ENCODE data around the gene ENGASE. TPM values are rescaled to one million over a fixed set of nuclear protein-coding genes. Genes with fewer than 3 reads are reported as not detected.

The ENGASE gene
- total and polyA plus RNA-seq, 2 donors (not counting 1 experiment from before 2014, with no cell fraction given) = 92.1 to 122 TPM

DNA sequence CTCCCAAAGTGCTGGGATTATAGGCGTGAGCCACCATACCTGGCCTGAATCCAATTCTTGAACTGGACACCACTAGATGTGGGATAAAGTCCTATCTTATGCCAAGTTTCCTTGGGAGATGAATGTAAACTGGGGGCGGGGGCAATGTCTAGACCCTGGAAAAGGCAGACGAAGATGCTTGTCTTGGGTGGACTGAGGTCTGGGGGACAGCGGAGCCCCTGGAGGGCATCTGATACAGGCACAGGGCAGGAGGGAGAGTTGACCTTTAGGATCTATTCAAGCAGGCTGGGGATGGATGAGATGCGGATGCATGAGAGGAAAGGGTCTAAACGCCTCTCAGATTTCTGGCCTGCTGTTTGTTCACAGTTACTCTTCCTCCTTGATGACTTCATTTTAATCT is 38.9 kb upstream of the ENGASE start:
- Histone ChIP-seq H3K36me3 (replicated peaks in 1 of 2; ENCODE audit: control extremely low read depth in 1 of 2, control insufficient read depth in 1 of 2, extremely low read depth in 1 of 2, insufficient read depth in 2 of 2, low read length in 1 of 2) (no peaks in the 10 kb centered on the region), H3K27ac (ENCODE audit: low read length in 2 of 2) (no peak overlapping the region), H2AFZ (ENCODE audit: insufficient read depth, low read depth, low read length, poor library complexity, severe bottlenecking) (no peak overlapping the region), H4K20me1 (ENCODE audit: control insufficient read depth, insufficient read depth, low read length, poor library complexity, severe bottlenecking) (no peaks in the 10 kb centered on the region), H3K4me2 (replicated peaks; ENCODE audit: low read depth, low read length, poor library complexity, severe bottlenecking) (no peak overlapping the region), H3K9me3 (ENCODE audit: control extremely low read depth in 1 of 3, control insufficient read depth in 2 of 3, insufficient read depth in 1 of 3, low read length in 2 of 3) (no peaks in the 10 kb centered on the region), H3K4me3 (ENCODE audit: control extremely low read depth in 1 of 5, extremely low read depth in 1 of 5, insufficient read depth in 1 of 5, low read depth in 2 of 5, low read length in 4 of 5) (no peak overlapping the region), H3K9ac (ENCODE audit: low read length) (no peak overlapping the region), H3K79me2 (ENCODE audit: control insufficient read depth, insufficient read depth, low read length) (no peaks in the 10 kb centered on the region), H3K27me3 (replicated peaks in 1 of 4; ENCODE audit: control extremely low read depth in 1 of 4, control insufficient read depth in 3 of 4, insufficient read depth in 4 of 4, low read length in 3 of 4) (peaks cover 0 to 13% (median 0%) of the 10 kb centered on the region in 4 experiments), H3K4me1 (ENCODE audit: control insufficient read depth in 2 of 2, insufficient read depth in 2 of 2, low read length in 2 of 2) (no peaks in the 10 kb centered on the region)
- intact Hi-C loops (cut with micrococcal nuclease) = no loop called here
- H3K27me3 Mint-ChIP-seq = peaks cover 22% of the 10 kb centered on the region
- no peak overlapping the region for H3K4me3 Mint-ChIP-seq
- ChIA-PET CTCF (interaction anchor here (0.9 to 2.5 kb wide), 3 partner anchors 9 to 358 kb away, joined by 3 to 8 read pairs (median 4); no protein-coding TSS in a partner anchor), POLR2A (no interaction called here)
- no peaks in the 10 kb centered on the region for H3K4me1 Mint-ChIP-seq
- no peak overlapping the region for H3K27ac Mint-ChIP-seq
- no peaks in the 10 kb centered on the region for H3K9me3 Mint-ChIP-seq (ENCODE audit: insufficient read depth)
- ATAC-seq (ENCODE audit: low read depth) (no peak), DNase-seq (no peak)
- WGBS (ENCODE audit: insufficient coverage) = 98% methylated on average over 4 of the region's 6 CpGs
- TF ChIP-seq, protein P1, sequence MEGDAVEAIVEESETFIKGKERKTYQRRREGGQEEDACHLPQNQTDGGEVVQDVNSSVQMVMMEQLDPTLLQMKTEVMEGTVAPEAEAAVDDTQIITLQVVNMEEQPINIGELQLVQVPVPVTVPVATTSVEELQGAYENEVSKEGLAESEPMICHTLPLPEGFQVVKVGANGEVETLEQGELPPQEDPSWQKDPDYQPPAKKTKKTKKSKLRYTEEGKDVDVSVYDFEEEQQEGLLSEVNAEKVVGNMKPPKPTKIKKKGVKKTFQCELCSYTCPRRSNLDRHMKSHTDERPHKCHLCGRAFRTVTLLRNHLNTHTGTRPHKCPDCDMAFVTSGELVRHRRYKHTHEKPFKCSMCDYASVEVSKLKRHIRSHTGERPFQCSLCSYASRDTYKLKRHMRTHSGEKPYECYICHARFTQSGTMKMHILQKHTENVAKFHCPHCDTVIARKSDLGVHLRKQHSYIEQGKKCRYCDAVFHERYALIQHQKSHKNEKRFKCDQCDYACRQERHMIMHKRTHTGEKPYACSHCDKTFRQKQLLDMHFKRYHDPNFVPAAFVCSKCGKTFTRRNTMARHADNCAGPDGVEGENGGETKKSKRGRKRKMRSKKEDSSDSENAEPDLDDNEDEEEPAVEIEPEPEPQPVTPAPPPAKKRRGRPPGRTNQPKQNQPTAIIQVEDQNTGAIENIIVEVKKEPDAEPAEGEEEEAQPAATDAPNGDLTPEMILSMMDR (IDR thresholded peaks at IDR 0.05) = no peak
- no peak for TF ChIP-seq EZH2 (IDR thresholded peaks at IDR 0.05; ENCODE audit: borderline replicate concordance, insufficient read depth, low read depth, low read length, poor library complexity, severe bottlenecking)

- no peaks in the 10 kb centered on the region for H4K20me1 ChIP-seq (ENCODE audit: control insufficient read depth, insufficient read depth, low read length, poor library complexity, severe bottlenecking)
- H3K27me3 ChIP-seq (replicated peaks in 1 of 4; ENCODE audit: control extremely low read depth in 1 of 4, control insufficient read depth in 3 of 4, insufficient read depth in 4 of 4, low read length in 3 of 4) = peaks cover 0 to 13% (median 0%) of the 10 kb centered on the region in 4 experiments
- peaks cover 21% of the 10 kb centered on the region for H3K27me3 Mint-ChIP-seq
- CTCF ChIA-PET = interaction anchor here (0.9 to 2.5 kb wide), 3 partner anchors 9 to 357 kb away, joined by 3 to 8 read pairs (median 4); no protein-coding TSS in a partner anchor
- no peaks in the 10 kb centered on the region for H3K4me1 ChIP-seq (ENCODE audit: control insufficient read depth in 2 of 2, insufficient read depth in 2 of 2, low read length in 2 of 2)
- POLR2A ChIA-PET = interaction anchor here (0.6 kb wide), 1 partner anchor 24 kb away, joined by 5 read pairs; no protein-coding TSS in a partner anchor
- H3K9ac ChIP-seq (ENCODE audit: low read length) = no peak overlapping the region
- no peak overlapping the region for H3K4me3 Mint-ChIP-seq
- H3K79me2 ChIP-seq (ENCODE audit: control insufficient read depth, insufficient read depth, low read length) = no peaks in the 10 kb centered on the region
- H3K9me3 ChIP-seq (ENCODE audit: control extremely low read depth in 1 of 3, control insufficient read depth in 2 of 3, insufficient read depth in 1 of 3, low read length in 2 of 3) = no peaks in the 10 kb centered on the region
- no peak for ATAC-seq (ENCODE audit: low read depth)
- no peaks in the 10 kb centered on the region for H3K36me3 ChIP-seq (replicated peaks in 1 of 2; ENCODE audit: control extremely low read depth in 1 of 2, control insufficient read depth in 1 of 2, extremely low read depth in 1 of 2, insufficient read depth in 2 of 2, low read length in 1 of 2)
- TF ChIP-seq, protein P1 (IDR thresholded peaks at IDR 0.05) = no peak
- TF ChIP-seq EZH2 (IDR thresholded peaks at IDR 0.05; ENCODE audit: borderline replicate concordance, insufficient read depth, low read depth, low read length, poor library complexity, severe bottlenecking) = no peak
- intact Hi-C loops (cut with micrococcal nuclease) = no loop called here
- H3K4me1 Mint-ChIP-seq = no peaks in the 10 kb centered on the region
- no peak overlapping the region for H3K27ac ChIP-seq (ENCODE audit: low read length in 2 of 2)
- H3K27ac Mint-ChIP-seq = no peak overlapping the region
- H2AFZ ChIP-seq (ENCODE audit: insufficient read depth, low read depth, low read length, poor library complexity, severe bottlenecking) = no peak overlapping the region
- no peak overlapping the region for H3K4me3 ChIP-seq (ENCODE audit: control extremely low read depth in 1 of 5, extremely low read depth in 1 of 5, insufficient read depth in 1 of 5, low read depth in 2 of 5, low read length in 4 of 5)
- H3K4me2 ChIP-seq (replicated peaks; ENCODE audit: low read depth, low read length, poor library complexity, severe bottlenecking) = no peak overlapping the region
- DNase-seq = no peak
- H3K9me3 Mint-ChIP-seq (ENCODE audit: insufficient read depth) = no peaks in the 10 kb centered on the region
- WGBS (ENCODE audit: insufficient coverage) = no CpG with 5 or more reads among the region's 6 CpGs
Measured at GRCh38 chr17:79036181-79036580, 38.4 kb upstream of the ENGASE start.
